Measurements from ENCODE around the gene GTSF1L.

DNA sequence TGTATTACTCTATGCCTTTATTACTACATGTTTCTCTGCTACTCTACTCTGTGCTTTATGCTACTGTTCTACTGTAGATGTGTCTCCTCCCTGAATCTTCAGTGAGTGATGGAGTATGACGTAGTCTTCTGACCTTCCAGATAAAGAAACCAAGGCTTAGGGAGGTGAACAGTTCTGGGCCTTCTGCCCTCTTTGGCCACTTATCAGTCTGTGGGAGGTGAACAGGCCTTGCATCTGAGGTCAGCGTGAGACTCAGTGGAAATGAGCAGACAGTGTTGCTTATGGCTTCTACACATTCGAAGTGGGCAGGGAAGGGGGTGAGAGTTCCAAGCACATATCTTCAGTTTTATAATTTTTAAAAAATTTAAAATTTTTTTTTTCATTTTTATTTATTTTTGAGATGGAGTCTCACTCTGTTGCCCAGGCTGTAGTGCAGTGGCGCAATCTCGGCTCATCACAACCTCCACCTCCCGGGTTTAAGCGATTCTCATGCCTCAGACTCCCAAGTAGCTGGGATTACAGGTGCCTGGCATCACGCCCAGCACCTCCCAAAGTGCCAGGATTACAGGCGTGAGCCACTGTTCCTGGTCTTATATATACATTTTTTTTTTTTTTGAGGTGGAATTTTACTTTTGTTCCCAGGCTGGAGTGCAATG lies 35.7 kb downstream of the GTSF1L start:
- TF ChIP-seq POLR2A (IDR thresholded peaks at IDR 0.05; ENCODE audit: extremely low read depth, insufficient read length) = no peak
- TF ChIP-seq, protein P1, sequence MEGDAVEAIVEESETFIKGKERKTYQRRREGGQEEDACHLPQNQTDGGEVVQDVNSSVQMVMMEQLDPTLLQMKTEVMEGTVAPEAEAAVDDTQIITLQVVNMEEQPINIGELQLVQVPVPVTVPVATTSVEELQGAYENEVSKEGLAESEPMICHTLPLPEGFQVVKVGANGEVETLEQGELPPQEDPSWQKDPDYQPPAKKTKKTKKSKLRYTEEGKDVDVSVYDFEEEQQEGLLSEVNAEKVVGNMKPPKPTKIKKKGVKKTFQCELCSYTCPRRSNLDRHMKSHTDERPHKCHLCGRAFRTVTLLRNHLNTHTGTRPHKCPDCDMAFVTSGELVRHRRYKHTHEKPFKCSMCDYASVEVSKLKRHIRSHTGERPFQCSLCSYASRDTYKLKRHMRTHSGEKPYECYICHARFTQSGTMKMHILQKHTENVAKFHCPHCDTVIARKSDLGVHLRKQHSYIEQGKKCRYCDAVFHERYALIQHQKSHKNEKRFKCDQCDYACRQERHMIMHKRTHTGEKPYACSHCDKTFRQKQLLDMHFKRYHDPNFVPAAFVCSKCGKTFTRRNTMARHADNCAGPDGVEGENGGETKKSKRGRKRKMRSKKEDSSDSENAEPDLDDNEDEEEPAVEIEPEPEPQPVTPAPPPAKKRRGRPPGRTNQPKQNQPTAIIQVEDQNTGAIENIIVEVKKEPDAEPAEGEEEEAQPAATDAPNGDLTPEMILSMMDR (IDR thresholded peaks at IDR 0.05; ENCODE audit: low read depth, low read length) = no peak

Data from NB4 (cell line).